Glomerular visceral epithelial cell (primary cell): ENCODE data around the gene TST.

Experiments
- DNase-seq: peaks from one replicate; pipeline ENCODE4 v3.0.0-alpha.2; 2016; ENCODE audit errors: extremely low spot score

TST gene

DNA sequence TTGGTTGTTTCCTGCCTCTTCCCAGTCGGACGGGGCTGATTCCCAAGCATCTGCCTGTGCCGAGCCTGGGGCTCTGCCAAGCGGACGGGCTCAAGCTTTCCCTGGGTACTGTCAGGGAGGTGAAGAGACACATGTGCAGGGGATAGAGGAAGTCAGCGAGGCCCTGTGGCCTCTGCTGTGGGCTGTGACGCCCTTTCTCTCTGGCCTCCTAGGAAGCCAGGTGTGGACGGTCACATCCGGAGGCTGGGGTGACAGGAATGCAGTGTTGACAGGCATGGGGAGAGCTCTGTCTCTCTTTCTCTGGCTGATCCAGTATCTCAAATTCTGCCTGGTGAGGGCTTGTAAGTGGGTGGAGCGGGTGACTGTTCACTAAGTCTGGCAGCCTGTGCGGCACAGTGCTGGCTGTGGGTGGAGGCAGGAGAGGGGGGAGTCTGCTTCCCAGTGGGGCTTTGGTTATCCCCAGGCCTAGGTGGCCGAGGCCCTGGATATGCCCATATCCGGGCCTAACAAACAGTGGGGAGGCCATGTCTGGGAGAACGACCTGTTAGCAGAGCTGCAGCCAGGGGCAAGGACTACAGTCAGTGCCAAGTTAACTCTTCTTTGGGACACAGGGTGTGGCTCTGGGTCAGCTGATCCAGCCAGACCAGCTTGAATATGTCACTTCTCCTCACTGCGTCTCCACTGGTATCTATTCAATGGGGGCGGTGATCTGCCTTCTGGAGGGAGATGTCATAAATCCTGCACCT is 34.2 kb upstream of the TST start:
- DNase-seq: no peak

DNA sequence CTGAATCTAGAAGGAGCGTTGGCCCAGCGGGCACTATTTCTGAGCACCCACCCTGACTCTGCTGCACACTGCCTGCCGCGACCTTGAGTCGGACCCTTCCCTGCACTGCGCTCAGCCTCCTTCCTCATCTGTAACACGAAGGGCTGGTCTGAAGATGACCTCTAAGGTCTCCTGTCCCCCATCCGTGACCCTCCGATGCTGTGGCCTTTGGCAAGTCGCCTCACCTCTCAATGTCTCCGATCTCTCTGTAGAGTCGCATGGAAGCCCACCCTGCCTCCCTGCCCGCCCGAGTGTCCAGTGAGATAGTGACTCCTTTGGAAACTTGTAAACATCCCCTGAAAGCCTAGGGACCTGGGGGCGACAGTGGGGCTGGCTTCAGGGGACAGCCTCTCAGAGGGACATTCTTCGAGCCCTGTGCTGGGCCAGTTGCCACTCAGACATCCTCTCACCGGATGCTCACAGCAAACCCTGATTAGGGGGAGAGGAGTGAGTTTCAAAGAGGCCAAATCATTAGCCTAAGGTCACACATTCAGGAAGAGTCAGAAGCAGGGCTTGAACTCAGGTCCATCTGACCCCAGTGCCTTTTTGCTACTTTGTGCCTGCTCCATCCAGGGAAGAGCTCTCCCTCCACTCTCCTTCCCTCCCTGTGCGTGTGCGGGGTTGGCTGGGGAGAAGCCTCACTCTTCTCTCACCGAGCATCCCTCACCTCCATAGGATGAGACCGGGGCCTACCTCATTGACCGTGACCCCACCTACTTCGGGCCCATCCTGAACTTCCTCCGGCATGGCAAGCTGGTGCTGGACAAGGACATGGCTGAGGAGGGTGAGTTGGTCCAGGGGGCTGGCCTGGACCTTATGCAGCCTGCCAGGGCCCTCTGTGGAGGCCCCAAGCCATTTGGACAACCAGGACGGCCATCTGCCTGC is 33.4 kb upstream of the TST start:
- no peak for DNase-seq

DNA sequence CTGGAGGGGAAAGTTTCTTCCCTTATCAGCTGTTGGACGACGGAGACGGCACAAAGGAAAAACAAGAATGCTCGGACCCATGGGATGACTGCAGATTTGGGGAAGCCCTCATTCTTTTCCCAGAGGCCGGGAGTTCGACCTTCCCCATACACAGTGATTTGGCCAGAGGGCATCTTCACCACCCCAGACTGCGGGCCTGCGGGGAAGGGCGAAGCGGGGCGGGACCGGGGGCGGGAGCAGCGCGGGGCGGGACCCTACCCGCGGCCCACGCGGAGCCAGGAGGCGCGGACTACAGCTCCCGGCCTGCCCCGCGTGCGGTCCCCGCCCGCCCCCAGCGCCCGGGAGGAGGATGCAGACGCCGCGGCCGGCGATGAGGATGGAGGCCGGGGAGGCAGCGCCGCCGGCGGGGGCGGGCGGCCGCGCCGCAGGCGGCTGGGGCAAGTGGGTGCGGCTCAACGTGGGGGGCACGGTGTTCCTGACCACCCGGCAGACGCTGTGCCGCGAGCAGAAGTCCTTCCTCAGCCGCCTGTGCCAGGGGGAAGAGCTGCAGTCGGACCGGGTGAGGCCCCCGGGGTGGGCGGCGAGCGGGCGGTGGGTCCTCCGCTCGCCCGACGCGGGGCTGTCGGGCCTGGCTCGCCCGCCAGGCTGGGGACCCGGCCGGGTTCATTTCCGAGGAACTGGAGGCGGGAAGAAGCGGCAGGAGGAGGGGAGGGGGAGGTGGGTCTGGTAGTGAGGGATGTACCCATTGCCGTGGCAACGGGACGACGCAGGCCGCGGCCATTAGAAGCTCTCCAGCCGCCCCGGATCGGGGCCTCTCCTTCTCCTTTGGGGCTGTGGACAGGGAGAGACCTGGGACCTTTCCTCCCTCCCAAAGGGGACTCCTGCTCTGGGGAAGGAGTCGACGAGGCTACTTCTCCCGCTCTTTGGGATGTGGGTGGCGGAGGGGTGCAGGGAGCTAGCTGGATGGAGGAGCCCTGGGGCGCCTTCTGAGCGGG is 32.4 kb upstream of the TST start, which contains the start of gene KCTD17:
TSS of gene KCTD17 (plus strand) at position 352 of the 995 bp plus-strand sequence. CDS start at position 371, 19 bp downstream.
- peak; percentile 67 for DNase-seq

DNA sequence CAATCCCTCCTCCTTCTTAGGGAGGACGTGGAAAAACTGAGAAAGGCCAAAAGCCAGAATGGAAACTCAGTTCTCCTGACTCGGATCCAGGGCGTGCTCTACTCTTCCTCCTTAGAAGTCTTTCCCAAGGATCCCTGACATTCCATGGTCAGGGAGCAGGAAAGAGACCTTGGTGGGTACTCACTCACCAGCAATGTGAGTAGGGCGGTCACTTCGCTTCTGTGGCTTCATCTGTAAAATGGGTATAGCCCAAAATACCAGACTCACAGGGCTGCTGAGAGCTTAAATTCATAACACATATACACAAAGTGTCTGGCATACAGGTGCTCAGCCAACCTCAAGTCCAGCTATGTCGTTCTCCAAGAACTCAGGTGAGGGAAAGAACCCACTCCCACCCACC is 31.7 kb upstream of the TST start:
- no peak for DNase-seq

DNA sequence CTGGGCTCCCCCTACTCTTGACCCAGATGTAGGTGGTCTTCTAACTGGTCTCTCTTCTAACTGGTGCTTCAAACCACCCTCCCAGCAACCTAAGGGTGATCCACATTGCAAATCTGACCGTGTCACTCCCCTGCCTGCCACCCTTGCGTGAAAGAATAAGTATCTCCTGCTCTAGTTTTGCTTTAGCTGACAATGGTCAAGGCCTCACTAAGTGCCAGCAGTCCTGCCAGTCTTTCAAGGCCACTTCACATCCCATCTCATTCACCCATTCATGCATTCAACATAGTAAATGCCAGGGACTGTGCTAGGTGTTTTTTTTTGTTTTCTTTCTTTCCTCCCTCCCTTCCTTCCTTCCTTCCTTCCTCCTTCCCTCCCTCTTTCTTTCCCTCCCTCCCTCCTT is 30.0 kb upstream of the TST start:
- no peak for DNase-seq

DNA sequence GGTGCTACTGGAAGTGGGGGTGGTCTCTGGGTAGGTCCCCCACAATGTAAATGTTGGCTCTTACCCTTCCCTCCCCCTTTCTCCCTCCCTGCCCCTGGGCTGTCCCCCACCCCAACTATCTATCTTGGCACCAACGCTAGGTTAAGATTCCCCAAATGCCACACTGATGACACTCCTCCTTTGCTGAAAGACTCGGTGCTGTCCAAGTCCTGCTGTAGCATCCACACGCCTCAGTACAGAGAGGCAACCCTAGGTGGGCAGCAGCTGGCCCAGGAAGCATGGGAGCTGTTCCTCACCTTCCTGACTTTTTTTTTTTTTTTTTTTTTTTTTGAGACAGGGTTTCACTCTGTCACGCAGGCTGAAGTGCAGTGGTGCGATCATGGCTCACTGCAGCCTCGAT is 28.9 kb upstream of the TST start:
- no peak for DNase-seq

DNA sequence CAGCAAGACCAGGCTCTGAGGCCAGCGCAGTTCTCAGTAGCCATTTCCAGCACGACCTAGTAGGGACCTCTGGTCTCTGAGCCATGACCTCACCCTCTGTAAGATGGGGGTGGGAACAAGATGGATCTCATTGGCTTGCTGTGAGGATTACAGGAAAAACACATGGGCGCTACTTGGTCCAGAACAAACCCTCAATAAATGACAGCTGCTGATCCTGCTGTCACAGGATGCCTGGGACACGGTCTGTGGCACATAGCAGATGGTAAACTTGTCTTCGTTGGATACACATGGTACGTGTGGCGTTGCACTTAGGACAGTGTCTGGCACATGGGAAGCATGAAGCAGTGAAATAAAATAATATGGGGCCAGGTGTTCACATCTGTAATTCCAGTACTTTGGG is 27.8 kb upstream of the TST start:
- DNase-seq: no peak

DNA sequence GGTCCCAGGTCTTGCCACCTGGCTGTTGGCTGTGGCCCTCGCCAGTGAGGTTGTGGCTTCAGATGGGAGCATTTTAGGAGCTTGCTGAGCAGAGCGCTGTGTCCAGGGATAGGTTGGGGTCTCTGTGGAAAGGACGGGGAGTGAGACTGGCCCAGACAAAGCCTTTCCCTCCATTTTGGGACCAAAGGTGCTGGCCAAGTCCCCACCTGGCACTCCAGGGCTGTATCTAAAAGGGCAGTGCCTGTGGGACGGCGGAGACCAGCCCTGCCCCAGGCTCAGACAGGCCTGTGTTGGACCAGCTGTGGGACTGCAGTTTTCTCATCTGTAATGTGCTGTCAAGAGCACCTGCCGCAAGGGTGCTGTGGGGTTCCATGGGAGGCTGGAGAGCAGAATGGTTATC is 27.3 kb upstream of the TST start:
- no peak for DNase-seq

DNA sequence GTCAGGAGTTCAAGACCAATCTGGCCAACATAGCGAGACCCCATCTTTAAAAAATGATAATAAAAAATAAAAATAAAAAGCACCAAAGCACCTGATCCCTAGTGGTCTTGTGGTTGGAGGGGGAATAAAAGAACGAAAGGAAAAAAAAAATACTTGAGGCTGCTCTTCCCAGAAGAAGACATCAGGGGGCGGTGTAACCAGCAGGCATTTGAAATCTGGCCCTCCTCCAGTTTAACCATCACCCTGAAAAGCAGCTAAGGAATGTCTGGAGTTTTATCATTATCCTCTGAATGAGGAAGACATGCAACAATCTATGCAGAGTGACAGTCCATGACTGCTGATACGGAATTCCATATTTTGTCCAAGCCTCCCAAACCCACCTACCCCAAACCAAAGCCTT is 26.7 kb upstream of the TST start:
- DNase-seq: peak; percentile 20

DNA sequence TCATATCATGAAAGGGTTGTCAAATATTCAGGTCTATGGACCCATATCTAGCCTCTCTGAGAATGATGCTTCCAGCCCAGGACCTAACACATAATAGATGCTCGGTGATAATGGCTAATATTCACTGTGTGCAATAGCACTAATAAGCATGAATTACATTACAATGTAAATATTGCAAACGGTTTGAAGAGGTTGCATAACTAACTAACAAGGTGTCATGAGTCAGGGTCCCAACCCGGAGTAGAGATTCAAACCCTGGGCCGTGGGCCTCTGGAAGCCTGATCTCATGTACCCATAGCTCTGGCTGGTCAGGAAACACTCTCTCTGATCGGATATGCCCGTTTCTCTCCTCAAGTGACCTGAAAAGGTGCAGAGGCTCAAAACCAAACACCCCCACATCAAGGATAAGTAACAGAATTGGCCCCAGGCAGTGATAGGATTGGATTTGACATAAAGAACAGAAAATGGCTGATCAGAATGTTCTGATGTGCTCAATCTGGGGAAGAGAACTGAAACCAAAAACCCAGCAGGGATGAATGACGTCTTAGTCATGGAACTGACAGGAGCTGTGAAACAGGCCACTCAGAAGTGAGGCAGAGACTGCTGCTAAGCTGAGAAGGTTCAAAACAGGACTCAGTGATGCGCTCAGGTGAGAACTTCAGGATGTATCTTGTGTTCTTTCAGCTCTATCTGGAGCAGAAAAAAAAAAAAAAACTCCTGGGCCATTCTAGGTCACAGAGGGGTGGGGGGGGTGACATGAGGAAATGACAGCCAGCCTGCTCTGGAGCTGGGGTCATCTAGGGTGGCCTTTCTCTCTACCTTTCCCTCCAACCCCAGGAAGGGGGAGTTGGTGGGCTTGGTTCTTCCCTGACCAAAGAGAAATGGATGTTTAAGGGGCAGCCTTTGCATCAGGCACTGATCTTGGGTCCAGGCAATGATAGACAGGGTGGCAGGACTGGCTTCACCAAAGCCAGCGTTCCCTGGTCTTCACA is 25.7 kb upstream of the TST start:
- DNase-seq: peak; percentile 6

DNA sequence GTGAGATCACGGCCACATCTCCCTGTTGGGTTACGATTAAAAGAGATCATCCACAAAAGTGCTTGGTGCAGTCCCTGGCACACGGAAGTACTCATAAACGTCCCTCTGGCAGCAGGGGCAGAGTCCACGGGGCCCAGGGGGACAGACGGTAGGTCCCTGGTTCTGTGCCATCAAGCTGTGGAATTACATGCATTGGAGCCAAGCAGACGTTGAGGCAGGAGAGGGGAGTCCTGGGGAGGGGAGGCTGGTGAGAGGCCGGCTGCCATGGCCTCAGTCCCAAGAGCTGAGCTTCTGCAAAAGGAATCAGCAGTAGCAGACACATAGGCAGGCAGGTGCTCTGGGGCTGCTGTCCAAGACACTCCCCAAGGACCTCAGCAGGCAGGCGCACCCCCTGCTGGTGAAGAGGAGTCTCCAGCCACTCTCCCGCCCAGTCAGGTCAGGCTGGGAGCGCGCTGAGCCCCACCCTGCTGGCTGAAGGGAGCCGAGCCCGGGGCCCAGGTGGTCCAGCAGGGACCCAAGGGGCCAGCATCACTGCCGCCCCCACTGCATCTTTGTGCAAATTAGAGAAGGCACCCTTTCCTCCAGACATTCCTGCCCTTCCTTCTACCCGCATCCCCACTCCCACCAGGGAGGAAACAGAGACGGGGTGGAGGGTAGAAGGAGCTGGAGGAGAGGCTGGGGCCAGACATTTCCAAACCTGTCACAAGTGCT is 24.7 kb upstream of the TST start:
- peak; percentile 65 for DNase-seq

DNA sequence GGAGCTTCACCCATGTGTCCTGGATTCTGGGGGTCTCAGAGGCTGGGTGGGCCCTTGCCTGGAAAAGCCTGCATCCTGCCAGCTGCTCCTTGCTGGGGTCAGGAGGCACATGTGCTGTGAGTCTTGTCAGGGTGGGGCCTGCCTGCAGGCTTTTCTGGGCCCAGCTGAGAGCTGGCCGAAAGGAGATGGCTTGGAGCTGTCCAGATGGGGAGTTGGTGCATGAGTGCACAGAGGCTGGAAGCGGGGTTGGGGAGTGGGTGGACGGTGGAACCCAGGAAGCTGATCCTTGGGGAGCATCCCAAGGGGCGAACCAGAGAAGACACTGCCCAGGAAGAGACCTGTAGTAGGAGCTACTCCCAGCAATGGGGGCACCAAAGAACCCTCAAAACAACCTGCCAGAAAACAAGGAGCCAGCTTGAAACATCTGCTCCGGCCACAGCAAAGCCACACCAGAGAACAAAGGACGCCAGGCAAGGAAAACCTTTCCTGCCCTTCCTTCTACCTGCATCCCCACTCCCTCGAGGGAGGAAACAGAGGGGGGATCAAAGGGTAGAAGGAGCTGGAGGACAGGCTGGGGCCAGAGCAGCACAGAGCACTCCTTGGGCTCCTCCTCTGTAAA is 24.1 kb upstream of the TST start:
- no peak for DNase-seq

DNA sequence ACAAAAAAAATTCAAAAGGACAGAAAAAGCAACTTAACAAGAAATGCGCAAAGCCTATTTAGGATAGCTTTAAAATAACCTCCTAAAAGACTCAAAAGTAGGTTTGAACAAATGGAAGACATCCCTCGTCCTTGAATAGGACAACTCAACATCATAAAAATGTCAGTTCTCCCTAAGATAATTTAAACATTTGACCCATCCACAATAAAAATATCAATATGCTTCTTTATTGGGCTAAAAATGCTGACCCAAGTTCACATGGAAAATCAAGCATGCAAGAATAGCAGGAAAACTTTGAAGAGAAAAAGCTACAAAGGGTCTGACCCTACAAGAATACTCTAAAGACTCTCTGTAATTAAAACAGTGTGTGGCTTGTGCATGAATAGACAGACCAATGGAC is 20.2 kb upstream of the TST start:
- no peak for DNase-seq

DNA sequence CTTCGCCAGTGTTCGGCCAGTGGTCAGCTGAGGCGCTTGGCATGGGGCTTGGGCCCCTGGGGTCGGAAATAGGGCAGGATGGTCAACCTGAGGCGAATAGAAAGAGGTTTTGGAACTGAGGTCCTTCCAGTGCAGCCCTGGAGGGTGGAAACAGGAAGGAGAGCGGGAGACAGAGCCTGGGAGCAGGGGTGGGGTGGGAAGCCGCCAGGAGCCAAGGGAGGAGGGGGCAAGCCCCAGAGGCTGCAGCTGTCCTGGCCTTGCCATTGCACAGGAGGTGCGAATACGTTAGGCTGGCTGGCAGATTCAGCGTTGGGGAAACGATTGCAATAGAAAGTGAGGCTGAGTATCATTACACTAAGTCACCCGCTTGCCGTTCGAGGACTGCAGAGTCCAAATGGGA is 18.4 kb upstream of the TST start:
- DNase-seq: no peak

DNA sequence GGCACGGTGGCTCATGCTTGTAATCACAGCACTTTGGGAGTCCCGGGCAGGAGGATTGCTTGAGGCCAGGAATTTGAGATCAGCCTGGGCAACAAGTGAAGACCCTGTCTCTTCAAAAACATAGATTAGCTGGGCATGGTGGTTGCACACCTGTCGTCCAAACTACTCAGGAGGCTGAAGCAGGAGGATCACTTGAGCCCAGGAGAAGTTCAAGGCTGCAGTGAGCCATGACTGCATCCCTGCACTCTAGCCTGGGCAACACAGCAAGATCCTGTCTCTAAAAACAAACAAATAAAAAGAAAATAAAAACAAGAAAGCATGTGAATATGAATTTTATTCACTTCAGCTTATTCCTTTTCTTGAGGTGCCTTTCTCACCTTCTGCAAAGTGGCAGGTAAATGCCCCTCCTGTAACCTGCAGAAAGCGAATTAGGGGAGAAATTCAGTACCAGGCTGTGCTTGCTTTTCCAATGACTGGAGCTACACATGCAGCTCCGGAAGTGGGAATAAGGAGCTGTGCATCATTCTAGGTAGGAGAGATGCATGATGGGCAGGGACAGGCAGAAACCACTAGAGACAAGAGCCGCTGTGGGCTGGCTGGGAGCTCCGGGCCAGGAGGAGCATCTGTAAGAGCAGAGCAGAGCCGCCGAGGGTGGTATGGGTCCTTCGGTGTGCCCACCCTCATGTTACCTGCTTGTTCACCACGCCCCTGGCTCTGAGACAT is 17.6 kb upstream of the TST start:
- DNase-seq: no peak

DNA sequence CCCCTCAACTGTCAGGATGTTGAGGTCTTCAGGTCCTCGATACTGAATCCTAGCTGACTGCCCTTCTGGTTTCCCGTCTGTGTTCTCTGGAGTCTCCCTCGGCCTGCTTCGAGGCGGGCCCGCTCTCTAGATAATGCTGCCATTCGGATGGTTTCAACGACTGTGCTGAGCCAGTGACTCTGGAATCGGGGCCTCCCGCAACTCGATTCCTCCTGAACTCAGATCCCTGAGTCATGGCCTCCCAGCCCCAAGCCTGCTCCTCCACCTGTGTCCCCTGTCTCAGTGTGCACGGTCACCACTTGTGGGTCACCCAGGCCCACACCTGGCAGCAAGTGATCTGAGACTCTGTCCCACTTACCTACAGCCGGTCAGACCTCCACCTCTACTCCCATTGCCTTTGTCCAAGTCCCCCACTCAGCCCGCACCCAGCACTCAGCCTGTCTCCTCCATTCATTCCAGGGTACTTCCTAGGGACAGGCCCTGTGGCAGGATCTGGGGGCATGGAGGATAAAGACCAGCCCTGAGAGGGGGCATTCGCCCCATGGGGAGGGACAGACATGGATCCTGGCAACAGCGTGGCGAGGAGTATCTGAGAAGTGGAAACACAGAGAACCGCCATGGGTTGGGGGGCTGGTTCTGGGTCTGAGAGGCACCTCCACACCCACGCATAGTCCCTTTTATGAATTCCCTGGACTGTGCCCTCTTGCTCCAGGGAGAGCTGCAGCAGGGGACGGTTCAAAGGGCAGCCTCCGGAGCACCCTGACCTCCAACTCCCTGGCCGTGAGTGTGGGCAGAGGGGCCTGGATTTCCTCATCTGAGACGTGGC is 14.6 kb upstream of the TST start:
- no peak for DNase-seq

DNA sequence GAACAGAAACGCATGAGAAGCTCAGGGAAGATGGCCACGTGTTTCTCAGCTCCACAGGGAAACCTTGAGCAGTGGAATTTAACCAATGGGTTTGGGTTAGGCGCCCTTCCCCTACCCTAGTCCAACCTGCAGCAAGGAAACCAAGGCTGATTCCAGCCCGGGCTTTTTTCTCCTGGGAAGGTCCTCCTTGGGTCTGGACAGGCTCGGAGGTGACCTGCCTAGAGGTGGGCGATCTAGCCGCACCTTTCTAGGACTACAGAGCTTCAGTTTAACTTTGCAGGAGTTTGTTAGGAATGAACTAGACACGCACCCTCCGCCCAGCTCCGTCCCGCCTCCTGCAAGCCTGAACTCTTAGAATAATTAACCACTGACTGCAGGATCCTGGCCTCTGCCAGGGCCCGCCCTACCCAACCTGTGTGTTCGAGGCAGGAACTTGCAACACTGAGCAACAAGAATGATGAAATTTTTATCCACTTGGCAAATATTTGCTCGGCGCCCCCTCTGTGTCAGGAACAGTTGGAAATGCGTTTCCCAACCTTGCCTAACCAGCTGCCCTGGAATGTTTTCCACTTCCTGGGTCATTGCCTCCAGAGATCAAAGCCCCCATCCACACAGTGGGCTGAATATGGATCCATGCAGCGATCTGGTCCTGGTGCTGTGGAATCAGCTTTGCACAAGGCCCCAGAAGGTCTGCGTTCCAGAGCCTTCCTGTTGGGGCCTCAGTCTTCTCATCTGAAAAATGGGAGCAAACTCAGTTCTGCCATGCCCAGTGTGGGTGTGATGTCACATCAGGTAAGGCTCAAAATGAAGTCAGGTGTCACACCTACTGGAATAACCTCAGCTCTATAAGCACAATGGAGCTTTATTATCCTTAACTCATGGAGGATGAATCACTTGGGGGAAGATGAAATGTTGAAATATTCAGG is 13.6 kb upstream of the TST start:
- peak; percentile 80 for DNase-seq
